Tibial artery (tissue), 4 donors: ENCODE results near the gene CSRP1.
A peak's percentile ranks its signal among the peaks of the same experiment; 100 is the strongest.

Source experiments
- DNase-seq, 2 donors: peaks; one replicate each; pipeline ENCODE4 v3.0.0-alpha.2; 2019
- H3K27ac ChIP-seq, 2 donors: fragments of 200-600 bp; sonication (generic) in 1 of 2; 1 replicate in 1 of 2; 2 replicates in 1 of 2; pipeline ENCODE4 v1.5.1; 2018 to 2019; ENCODE audit warnings: mild to moderate bottlenecking in 1 of 2
- H3K27me3 ChIP-seq, 2 donors: fragments of 200-600 bp; sonication (generic) in 1 of 2; one replicate each; pipeline versions ENCODE4 v1.5.1 to v1.6.0; 2016 to 2019
- H3K36me3 ChIP-seq, 3 donors: fragments of 200-600 bp; sonication (generic) in 2 of 3; one replicate each; pipeline ENCODE4 v1.5.1; 2016 to 2019; ENCODE audit warnings: mild to moderate bottlenecking in 2 of 3
- H3K4me1 ChIP-seq, 4 donors: fragments of 200-600 bp; sonication (generic) in 2 of 4; 1 replicate in 3 of 4; 2 replicates in 1 of 4; pipeline ENCODE4 v1.5.1; 2016 to 2019
- H3K4me3 ChIP-seq, 2 donors: fragments of 200-600 bp; sonication (generic) in 1 of 2; 1 replicate in 1 of 2; 2 replicates in 1 of 2; pipeline ENCODE4 v1.5.1; 2018 to 2019; ENCODE audit warnings: mild to moderate bottlenecking in 2 of 2
- H3K9me3 ChIP-seq, 3 donors: fragments of 200-600 bp; sonication (generic) in 1 of 3; one replicate each; pipeline ENCODE4 v1.5.1; 2016 to 2019
- intact Hi-C: fragments of 100-400 bp; cut with DNase I; formaldehyde crosslinking; loops from one replicate; pipeline ENCODE4 v1.15.0; 2023; ENCODE audit warnings: low total_unique reads
- TF ChIP-seq, protein P1 (sequence below), 2 experiments: fragments of 200-600 bp in 1 of 2; fragments of 450-650 bp in 1 of 2; IDR thresholded peaks; one replicate each; pipeline ENCODE4 v1.5.1; 2017 to 2019; ENCODE audit warnings: antibody characterized with exemption in 2 of 2, mild to moderate bottlenecking in 1 of 2, moderate library complexity in 1 of 2

CSRP1 gene

DNA sequence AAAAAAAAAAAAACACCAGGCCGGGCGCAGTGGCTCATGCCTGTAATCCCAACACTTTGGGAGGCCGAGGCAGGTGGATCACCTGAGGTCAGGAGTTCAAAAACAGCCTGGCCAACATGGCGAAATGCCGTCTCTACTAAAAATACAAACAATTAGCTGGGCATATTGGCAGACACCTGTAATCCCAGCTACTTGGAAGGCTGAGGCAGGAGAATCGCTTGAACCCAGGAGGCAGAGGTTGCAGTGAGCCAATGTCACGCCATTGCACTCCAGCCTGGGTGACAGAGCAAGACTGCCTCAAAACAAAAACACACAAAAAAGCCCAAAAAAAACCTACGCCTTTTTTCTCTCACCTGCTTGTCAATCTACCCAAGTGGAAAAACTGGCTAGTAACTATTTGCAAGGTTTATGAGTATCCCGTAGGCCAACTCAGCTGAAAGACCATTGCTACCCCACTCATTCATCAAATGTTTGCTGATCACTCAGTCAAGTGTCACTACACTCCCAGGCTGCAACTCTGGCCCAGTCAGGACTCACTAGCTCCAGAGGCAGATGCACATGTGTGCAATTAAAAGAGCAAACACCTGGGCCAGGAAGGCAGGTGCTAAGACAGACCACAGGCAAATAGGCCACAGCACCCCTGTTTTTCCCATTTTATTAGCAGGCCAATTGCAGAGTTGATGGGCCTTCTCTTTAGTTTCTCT is 2.0 kb downstream of the CSRP1 start:
- H3K36me3 ChIP-seq = peaks cover 0 to 7% (median 0%) of the 10 kb centered on the region in 3 donors
- DNase-seq = no peak
- H3K27ac ChIP-seq = peak overlapping the region; percentile 93 to 97
- H3K27me3 ChIP-seq = no peaks in the 10 kb centered on the region
- H3K4me3 ChIP-seq = peak overlapping the region; percentile 82 to 93
- H3K9me3 ChIP-seq = no peaks in the 10 kb centered on the region
- TF ChIP-seq, protein P1, sequence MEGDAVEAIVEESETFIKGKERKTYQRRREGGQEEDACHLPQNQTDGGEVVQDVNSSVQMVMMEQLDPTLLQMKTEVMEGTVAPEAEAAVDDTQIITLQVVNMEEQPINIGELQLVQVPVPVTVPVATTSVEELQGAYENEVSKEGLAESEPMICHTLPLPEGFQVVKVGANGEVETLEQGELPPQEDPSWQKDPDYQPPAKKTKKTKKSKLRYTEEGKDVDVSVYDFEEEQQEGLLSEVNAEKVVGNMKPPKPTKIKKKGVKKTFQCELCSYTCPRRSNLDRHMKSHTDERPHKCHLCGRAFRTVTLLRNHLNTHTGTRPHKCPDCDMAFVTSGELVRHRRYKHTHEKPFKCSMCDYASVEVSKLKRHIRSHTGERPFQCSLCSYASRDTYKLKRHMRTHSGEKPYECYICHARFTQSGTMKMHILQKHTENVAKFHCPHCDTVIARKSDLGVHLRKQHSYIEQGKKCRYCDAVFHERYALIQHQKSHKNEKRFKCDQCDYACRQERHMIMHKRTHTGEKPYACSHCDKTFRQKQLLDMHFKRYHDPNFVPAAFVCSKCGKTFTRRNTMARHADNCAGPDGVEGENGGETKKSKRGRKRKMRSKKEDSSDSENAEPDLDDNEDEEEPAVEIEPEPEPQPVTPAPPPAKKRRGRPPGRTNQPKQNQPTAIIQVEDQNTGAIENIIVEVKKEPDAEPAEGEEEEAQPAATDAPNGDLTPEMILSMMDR (IDR thresholded peaks at IDR 0.05) = no peak
- intact Hi-C loops = loop anchor here (5.0 kb wide), 1 partner anchor 333 kb away; no protein-coding TSS in a partner anchor
- H3K4me1 ChIP-seq = peaks cover 0 to 67% (median 48%) of the 10 kb centered on the region in 4 donors

DNA sequence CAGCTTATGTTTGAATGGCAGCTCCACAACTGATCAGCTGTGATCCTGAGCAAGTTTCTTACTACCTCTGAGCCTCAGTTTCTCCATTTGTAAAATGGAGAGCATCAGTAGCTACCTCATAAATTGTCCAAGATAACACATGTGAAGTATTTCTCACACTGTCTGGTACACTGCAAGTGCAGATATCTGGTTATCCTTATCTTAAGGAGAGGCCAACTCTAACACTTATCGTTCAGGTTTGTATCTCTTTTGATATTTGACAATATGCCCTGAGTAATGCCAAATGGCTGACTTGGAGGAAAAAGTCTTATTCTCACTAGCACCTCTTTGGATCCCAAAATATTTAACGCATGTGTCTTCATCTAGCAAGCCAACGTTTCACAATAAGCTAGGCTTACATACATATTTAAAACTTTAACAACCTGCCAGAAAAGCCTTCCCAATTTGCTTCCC is 2.7 kb downstream of the CSRP1 start:
- Histone ChIP-seq H3K27ac (peak overlapping the region; percentile 93 to 97), H3K4me3 (peak overlapping the region; percentile 82 to 93), H3K27me3 (no peaks in the 10 kb centered on the region), H3K4me1 (peaks cover 0 to 74% (median 56%) of the 10 kb centered on the region in 4 donors), H3K36me3 (peaks cover 0 to 7% (median 3%) of the 10 kb centered on the region in 3 donors), H3K9me3 (no peaks in the 10 kb centered on the region)
- intact Hi-C loops = no loop called here
- TF ChIP-seq, protein P1 (IDR thresholded peaks at IDR 0.05) = no peak
- no peak for DNase-seq

DNA sequence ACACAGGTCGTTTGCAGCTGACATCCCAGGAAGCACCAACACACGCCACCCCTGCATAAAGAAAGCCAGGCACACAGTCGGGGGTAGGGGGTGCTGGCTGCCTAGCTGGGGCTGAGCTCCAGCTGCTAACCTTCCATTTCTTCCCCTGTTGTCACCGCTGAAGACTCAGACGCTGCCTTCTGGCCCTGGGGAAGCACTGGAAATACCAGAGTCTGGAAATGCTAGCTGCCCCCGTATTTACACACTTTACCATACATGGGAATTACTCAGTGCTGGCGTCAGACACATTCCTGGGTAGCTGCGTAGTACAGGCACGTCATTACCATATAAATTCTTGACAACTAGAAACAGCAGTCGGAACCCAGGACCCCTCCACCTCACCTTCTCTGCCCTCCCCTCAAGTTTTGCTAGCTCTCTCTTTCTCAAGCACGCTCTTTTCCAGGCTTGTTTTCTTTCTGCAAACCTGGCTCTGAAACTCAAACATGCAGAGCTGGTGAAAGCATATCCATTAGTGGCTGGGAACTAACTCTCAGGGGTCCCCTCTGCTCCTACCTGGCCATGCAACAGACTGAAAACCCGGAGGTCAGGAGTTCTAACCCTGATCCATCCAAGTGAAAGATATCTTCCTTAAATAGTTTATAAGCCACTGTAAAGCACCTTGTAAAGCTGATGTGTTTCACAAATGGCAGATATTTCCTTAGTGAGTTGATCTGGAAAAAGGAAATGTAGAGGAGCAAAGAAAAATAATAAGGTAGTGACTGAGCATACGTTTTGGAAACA is 3.3 kb downstream of the CSRP1 start:
- Histone ChIP-seq H3K36me3 (peaks cover 0 to 10% (median 9%) of the 10 kb centered on the region in 3 donors), H3K4me1 (peaks cover 0 to 79% (median 62%) of the 10 kb centered on the region in 4 donors), H3K27me3 (no peaks in the 10 kb centered on the region), H3K9me3 (no peaks in the 10 kb centered on the region), H3K27ac (peak overlapping the region; percentile 93 to 97), H3K4me3 (peak overlapping the region; percentile 82 to 93)
- TF ChIP-seq, protein P1 (IDR thresholded peaks at IDR 0.05) = no peak
- intact Hi-C loops = no loop called here
- peak; percentile 57 to 89 for DNase-seq

DNA sequence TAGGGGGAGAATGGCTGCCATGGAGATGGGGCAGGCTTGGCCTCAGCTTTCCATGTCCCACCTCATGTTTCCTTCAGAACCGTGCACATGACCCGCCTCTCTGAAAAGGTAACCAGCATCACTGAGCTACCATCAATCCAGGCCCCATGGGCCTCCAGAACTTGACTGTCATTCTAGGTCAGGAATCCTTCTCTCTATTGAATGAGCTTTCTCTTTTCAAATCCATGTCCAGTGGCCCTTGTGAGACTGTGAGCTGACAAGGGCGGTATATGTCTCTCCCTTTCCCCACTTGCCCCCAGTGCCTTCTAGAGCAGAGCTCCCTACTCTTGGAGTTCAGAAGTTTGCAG is 4.4 kb downstream of the CSRP1 start:
- TF ChIP-seq, protein P1 (IDR thresholded peaks at IDR 0.05) = no peak
- peaks cover 7 to 21% (median 20%) of the 10 kb centered on the region in 3 donors for H3K36me3 ChIP-seq
- intact Hi-C loops = no loop called here
- peaks cover 0 to 80% (median 67%) of the 10 kb centered on the region in 4 donors for H3K4me1 ChIP-seq
- H3K27ac ChIP-seq = peak overlapping the region; percentile 93 to 97
- no peak for DNase-seq
- peak overlapping the region; percentile 82 to 93 for H3K4me3 ChIP-seq
- H3K27me3 ChIP-seq = no peaks in the 10 kb centered on the region
- H3K9me3 ChIP-seq = no peaks in the 10 kb centered on the region

DNA sequence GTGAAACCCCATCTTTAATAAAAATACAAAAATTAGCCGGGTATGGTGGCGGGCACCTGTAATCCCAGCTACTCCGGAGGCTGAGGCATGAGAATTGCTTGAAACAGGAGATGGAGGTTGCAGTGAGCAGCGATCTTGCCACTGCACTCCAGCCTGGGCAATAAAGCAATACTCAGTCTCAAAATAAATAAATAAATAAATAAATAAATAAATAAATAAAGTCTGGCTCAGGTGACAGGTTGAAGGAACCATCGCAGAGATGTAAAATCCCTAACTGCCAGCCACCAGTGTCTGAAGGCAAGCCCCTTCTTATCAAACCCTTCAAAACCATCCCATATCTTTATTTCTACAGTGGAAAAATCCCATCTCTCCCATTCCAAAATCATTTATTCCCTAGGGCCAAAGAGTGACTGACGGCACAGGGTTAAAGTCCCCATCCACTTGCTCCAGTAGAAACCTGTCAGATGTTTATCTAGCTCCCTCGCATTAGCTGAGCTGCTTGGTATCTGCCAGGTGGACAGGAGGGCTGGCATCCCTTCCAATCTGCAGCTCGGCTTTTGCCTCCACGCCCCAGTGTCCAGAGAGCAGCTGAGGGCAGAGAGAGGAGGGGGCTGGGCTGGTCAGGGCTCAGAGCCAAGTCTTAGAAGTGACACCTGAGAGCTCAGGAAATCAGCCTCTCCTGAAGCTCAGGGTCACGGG is 5.0 kb downstream of the CSRP1 start:
- peak overlapping the region; percentile 93 to 97 for H3K27ac ChIP-seq
- no peak for DNase-seq
- peaks cover 7 to 24% (median 22%) of the 10 kb centered on the region in 3 donors for H3K36me3 ChIP-seq
- peaks cover 0 to 78% (median 68%) of the 10 kb centered on the region in 4 donors for H3K4me1 ChIP-seq
- H3K27me3 ChIP-seq = no peaks in the 10 kb centered on the region
- intact Hi-C loops = no loop called here
- peak overlapping the region; percentile 82 to 93 for H3K4me3 ChIP-seq
- no peaks in the 10 kb centered on the region for H3K9me3 ChIP-seq
- TF ChIP-seq, protein P1 (IDR thresholded peaks at IDR 0.05) = no peak
